Measurements from ENCODE around the gene FN3K.
"Not testable (repeated sequence)": the region's sequence is repeated elsewhere in the genome, so short reads cannot be mapped to it uniquely, and the experiment has no call there.

Gene FN3K

GRCh38 chr17:82737967-82738877 is 2.8 kb downstream of the FN3K start:
- DNase-seq (ENCODE audit: low read depth, low spot score) = no peak

DNA sequence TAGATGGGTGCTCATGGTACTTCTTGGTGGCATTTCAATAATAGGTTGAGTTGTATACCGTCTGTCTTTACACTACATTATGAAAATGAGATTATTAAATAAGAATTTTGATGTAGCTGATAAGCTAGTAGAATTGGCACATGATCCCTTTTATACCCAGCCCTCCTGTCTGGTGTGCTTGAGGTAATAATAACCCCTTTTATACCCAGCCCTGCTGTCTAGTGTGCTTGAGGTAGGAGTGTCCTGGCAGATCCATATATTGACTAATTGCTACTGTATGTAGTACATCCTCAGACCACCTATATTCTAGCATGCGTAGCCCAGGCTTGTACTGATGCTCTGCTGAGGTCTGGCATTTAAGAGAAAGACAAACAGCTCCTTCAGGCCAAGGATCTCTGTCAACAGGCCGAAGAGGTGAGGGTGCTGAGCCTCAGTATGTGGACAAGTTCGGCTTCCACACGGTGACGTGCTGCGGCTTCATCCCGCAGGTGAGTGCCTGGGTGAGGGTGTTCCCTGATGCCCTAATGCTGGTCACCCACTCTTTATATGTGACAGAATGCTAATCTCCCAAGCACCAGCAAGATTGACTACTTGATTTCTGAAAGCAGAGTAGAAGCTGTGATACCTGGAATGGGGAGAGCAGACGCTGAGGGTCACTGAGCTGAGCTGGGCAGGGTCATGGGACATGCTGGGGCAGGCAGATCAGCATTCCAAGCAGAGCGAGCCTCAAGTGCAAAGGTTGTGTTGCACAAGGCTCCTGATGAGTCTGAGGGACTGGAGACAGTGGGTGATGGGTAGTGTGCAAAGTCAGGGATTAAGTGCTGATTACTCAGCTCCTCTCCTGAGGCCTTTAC is 5.7 kb downstream of the FN3K start:
- no peak for DNase-seq (ENCODE audit: low read depth, low spot score)

- DNase-seq (ENCODE audit: low read depth, low spot score) = no peak
These were observed 8.2 kb downstream of the FN3K start for GRCh38 chr17:82743344-82744219.

DNA sequence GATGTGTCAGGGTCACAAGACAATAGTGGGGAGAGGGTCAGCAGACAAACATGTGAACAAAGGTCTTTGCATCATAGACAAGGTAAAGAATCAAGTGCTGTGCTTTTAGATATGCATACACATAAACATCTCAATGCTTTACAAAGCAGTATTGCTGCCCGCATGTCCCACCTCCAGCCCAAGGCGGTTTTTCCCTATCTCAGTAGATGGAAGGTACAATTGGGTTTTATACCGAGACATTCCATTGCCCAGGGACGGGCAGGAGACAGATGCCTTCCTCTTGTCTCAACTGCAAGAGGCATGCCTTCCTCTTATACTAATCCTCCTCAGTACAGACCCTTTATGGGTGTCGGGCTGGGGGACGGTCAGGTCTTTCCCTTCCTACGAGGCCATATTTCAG is 9.3 kb downstream of the FN3K start:
- DNase-seq (ENCODE audit: low read depth, low spot score) = peak; percentile 66

DNA sequence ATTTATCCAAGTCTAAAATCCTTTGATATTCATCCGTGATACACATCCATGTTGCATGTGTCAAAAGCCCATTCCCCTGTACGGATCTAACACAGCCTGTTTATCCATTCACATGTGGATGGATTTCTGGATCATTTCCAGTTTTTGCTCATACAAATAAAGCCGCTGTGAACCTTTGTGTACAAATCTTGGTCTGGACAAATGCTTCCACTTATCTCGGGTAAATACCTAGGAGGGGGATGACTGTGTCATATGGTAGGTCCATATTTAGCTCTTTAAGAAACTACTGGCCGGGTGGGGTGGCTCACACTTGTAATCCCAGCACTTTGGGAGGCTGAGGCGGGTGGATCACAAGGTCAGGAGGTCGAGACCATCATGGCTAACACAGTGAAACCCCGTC is 10.1 kb downstream of the FN3K start:
- no peak for DNase-seq (ENCODE audit: low read depth, low spot score)

DNA sequence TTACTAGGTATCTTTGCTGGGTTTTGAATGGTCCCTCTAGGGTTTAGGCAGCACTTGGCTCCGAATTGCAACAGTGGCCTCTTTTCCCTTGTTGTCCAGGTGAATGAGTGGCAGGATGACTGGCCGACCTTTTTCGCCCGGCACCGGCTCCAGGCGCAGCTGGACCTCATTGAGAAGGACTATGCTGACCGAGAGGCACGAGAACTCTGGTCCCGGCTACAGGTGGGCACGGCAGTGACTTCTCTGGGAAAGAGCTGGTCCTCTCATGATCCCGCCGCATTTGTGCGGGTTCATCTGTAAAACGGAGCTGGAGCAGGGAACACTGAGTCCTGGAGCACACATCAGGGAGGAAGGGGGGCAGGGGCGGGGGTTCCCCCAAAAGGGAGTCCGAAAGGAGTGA is 13.3 kb downstream of the FN3K start:
- no peak for DNase-seq (ENCODE audit: low read depth, low spot score)

- no peak for DNase-seq (ENCODE audit: low read depth, low spot score)
These were observed 15.0 kb downstream of the FN3K start for GRCh38 chr17:82750241-82750908.

DNA sequence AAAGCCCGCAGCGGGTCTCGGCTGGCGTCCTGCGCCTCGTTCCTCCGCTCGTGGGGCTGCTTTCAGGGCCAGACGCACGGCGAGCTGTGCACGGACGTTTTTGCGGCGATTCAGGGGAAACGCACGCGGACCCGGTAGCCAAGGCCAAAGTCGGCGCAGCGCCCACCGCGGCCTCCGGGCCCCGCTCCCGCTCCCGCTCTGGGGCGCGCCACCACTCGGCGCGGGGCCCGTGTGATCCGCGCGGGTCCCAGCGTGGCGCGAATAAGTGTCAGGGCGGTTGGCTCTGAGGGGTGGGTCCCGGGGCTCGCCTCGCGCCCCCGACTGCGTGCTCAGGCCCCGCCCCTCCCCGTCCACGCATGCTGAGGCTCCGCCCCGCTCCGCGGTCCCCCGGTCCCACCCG is 15.8 kb downstream of the FN3K start:
- peak; percentile 46 for DNase-seq (ENCODE audit: low read depth, low spot score)

DNA sequence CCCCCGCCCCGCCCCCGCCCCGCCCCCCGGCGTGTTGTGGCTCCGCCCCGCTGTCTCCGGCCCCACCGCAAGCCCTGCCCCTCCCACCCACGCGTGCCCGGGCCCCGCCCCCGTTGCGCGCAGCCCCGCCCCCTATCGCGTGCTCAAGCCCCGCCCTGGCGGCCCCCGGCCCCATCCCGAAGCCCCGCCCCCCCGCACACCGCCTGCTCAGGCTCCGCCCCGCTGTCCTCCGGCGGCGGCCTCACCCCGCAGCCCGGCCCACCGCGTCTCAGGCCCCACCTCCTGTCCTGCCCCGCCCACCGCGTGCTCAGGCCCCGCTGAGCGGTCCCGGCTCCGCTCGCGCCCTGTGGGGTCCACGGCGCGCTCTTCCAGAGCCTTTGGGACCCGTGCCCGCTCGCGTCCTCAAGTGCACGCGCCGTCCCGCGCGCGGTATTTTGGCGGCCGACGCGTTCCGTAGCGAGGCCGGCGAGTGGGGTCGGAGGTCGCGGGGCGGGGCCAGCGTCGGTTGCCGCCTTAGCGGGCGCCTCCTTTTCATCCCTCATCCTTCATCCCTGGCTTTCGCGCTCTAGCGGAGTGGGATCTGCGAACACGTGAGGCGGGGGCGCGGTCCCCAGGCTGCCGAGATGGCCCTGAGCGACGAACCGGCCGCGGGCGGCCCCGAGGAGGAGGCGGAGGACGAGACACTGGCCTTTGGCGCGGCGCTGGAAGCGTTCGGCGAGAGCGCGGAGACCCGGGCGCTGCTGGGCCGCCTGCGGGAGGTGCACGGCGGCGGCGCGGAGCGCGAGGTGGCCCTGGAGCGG is 16.4 kb downstream of the FN3K start, which contains the start of gene TBCD:
Gene TBCD (plus strand): TSS at position 495 of the 800 bp plus-strand sequence. CDS start 129 bp downstream, at position 624.
- DNase-seq (ENCODE audit: low read depth, low spot score) = peak; percentile 90

DNA sequence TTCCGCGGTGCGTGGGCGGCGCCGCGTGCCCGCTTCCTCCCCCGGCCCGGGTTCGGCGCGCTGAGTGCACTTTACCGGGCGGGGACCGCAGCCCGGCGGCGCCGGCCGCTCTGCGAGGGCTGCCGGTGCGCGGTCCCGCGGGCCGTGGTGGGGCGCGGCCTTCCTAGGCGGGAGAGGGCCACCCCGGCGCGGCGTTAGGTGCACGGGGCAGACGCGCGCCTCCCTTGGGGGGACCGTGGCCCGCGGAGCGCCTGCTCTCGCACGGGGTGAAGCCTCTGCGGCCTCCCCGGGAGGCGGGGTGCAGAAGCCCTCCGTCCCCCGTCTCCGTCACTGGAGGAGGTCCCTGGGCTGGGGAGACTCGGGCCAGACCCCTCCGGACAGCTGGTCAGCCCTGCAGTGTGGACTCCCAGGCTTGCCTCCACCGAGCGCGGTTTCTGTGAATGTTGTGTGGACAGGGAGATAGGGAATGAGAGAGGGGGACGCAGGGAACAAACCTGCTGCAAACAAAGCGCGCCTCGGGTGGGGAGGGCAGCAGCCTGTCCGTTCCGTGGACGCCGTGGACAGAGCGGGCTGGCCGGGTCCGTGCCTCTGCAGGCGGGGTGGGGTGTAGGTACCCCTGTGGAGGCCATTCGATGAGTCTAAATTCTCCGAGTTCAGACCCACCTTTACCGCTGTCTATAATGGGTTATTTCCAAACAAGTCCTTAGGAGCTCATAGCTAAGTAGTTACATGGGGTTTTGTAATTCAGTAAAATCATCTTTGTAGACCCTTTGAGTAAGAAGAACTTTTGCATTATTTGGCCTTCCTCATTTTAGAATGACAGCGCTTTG is 17.2 kb downstream of the FN3K start:
- DNase-seq (ENCODE audit: low read depth, low spot score) = no peak

- DNase-seq (ENCODE audit: low read depth, low spot score) = no peak
These were observed 17.7 kb downstream of the FN3K start for GRCh38 chr17:82753201-82753464.

DNA sequence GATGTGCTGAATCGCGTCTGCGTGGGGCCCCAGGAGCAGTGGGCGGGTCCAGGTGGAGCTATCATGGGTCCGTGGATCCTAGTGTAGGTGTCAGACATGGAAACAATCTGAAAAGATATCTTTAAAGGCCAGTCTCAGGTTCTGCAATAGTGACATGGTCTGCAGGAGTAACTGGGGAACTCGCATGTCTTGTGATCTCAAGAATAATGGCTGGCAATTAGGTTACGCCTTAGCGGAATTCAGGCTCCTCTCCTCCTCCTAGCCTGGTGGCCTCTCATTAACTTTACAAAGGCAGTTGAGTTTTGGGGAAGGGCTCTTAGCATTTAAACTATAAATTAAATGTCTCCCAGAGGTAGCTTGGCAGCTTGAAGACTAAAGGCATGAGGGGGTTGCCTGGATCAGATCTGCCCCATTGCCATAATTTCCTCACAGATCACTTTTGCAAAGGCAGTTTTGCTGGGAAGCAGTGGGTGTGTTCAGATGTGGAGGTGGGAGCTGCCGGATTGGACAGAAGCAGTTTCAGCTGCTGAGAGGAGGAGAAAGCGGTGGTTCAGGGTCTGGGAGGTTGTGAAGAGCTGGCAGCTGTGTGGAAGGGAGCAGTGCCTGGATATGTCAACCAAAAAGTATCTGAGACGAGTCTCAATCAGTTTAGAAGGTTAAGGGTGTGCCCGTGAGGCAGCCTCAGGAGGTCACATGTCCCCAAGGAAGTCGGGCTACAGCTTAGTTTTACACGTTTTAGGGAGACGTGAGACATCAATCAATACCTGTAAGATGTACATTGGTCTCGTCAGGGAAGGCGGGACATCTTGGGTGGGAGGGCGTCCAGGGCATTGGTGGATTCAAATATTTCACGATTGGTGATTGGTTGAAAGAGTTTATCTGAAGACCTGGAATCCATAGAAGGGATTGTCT is 19.1 kb downstream of the FN3K start:
- peak; percentile 87 for DNase-seq (ENCODE audit: low read depth, low spot score)

DNA sequence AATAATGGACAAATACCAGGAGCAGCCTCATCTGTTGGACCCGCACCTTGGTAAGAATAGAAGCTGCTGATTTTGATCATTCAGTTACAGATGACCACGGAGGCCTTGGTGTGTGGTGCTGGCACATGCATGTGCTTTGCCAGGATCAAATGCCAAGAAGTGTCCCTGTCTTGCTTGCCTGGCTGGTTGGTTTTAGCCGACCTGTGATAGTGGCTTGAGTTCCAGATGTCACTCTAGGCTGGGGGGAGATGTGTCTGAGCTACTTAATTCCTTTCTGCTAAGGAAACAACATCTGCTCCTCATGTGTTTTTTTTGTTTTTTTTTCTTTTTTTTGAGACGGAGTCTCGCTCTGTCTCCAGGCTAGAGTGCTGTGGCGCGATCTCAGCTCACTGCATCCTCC is 20.8 kb downstream of the FN3K start:
- DNase-seq (ENCODE audit: low read depth, low spot score) = no peak

DNA sequence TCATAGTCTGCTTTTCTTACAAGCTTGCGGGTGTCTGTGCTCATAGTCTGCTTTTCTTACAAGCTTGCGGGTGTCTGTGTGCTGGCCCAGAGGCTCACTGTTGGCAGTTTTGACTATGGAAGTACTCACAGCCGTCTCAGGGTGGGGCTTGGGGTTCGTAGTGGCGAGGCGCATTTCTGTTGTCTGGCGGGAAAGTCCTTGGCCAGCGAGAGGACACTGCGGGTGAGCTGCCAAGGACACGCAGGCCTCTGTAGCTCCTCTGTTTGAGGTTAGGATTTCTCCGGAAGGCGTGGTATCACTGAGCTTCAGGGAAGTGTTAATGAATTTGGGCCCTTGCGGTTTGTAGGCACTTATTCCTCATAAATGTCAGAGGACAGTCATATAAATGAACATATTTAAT is 30.0 kb downstream of the FN3K start:
- no peak for DNase-seq (ENCODE audit: low read depth, low spot score)

DNA sequence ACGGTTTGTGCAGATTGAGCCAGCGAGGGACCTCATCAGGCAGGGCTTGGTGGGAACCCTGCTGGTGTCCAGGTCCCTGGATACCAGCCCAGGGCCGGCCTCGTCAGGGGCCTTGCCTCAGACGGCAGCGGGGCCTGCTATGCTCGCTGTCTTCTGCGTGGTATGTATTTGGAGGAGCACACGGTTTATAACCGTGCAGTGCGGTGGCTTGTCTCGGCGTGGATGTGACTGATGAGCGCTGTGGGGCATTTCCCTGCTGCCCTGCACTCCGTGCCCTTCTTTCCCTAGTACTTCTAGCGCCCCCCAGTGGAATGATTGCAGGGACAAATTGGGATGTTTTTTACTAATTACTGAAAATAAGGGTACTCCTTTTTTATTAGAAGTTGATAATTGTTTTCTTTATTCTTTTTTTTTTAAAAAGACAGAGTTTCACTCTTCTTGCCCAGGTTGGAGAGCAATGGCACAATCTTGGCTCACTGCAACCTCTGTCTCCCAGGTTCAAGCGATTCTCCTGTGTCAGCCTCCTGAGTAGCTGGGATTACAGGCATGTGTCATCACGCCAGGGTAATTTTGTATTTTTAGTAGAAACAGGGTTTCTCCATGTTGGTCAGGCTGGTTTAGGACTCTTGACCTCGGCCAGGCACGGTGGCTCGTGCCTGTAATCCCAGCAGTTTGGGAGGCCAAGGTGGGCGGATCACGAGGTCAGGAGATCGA is 31.8 kb downstream of the FN3K start:
- DNase-seq (ENCODE audit: low read depth, low spot score) = peak; percentile 53

DNA sequence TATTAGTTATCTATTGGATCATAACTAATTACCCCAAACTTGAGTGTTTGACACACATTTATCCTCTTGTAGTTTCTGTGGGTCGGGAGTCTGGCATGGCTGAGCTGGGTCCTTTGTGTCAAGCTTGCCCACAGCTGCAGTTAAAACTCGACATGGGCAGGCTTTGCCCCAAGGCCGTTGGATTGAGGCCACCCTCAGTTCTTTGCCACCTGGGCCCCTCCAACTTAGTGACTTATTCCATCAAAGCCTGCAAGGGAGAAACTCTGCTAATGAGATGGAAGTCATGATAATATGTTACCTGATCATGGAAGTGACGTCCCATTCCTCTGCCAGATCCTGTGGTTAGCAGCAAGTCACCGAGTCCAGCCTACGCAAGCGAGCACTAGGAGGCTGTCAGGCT is 33.6 kb downstream of the FN3K start:
- DNase-seq (ENCODE audit: low read depth, low spot score) = no peak

GRCh38 chr17:82772026-82772425 is 36.6 kb downstream of the FN3K start:
- no peak for DNase-seq (ENCODE audit: low read depth, low spot score)

- not testable (repeated sequence) for DNase-seq (ENCODE audit: low read depth, low spot score)
These were observed 39.0 kb downstream of the FN3K start for GRCh38 chr17:82774456-82774855.

Data from ELF-1 (cell line).